ENCODE data around the gene TNFRSF1B. TPM values are rescaled to one million over a fixed set of nuclear protein-coding genes. Genes with fewer than 3 reads are reported as not detected.

Gene TNFRSF1B
- total RNA-seq, 1 donor from 2014 or later = 98.6 TPM

GRCh38 chr1:12194666-12195216, 27.9 kb downstream of the TNFRSF1B start:
- DNase-seq (no peak), ATAC-seq (ENCODE audit: low read depth) (no peak)
- peaks cover 67% of the 10 kb centered on the region for H3K36me3 Mint-ChIP-seq (ENCODE audit: low read depth)

GRCh38 chr1:12195416-12195815, 28.6 kb downstream of the TNFRSF1B start:
- no peaks in the 10 kb centered on the region for H3K27me3 Mint-ChIP-seq
- CTCF ChIA-PET = interaction anchor here (1.6 to 7.5 kb wide), 2 partner anchors 12 to 71 kb away, joined by 7 to 116 read pairs; no protein-coding TSS in a partner anchor
- intact Hi-C loops (cut with micrococcal nuclease) = no loop called here
- POLR2A ChIA-PET = interaction anchor here (1.8 kb wide), 1 partner anchor 287 kb away, joined by 6 read pairs; no protein-coding TSS in a partner anchor
- peak overlapping the region; percentile 20 for H3K27ac Mint-ChIP-seq
- no peaks in the 10 kb centered on the region for H3K9me3 Mint-ChIP-seq
- no peak for TF ChIP-seq CTCF (IDR thresholded peaks at IDR 0.05)
- no peak for DNase-seq
- no peak overlapping the region for H3K4me3 Mint-ChIP-seq
- peaks cover 58% of the 10 kb centered on the region for H3K4me1 Mint-ChIP-seq
- no peak for ATAC-seq (ENCODE audit: low read depth)
- peaks cover 70% of the 10 kb centered on the region for H3K36me3 Mint-ChIP-seq (ENCODE audit: low read depth)

More at GRCh38 chr1:12194666-12195216, 27.9 kb downstream of the TNFRSF1B start:
- no peak overlapping the region for H3K4me3 Mint-ChIP-seq
- H3K27ac Mint-ChIP-seq = peak overlapping the region; percentile 41
- H3K27me3 Mint-ChIP-seq = no peaks in the 10 kb centered on the region
- no peak for TF ChIP-seq CTCF (IDR thresholded peaks at IDR 0.05)
- intact Hi-C loops (cut with micrococcal nuclease) = no loop called here
- peaks cover 52% of the 10 kb centered on the region for H3K4me1 Mint-ChIP-seq
- ChIA-PET POLR2A (no interaction called here), CTCF (interaction anchor here (1.3 to 7.5 kb wide), 2 partner anchors 70 kb away, joined by 5 to 116 read pairs; no protein-coding TSS in a partner anchor)
- H3K9me3 Mint-ChIP-seq = no peaks in the 10 kb centered on the region

- intact Hi-C loops (cut with micrococcal nuclease) = no loop called here
- Mint-ChIP-seq H3K27me3 (no peaks in the 10 kb centered on the region), H3K4me1 (peaks cover 65% of the 10 kb centered on the region), H3K36me3 (ENCODE audit: low read depth) (peaks cover 63% of the 10 kb centered on the region), H3K4me3 (no peak overlapping the region), H3K9me3 (no peaks in the 10 kb centered on the region), H3K27ac (peak overlapping the region; percentile 30)
- ATAC-seq (ENCODE audit: low read depth) = peak; percentile 29
- ChIA-PET POLR2A (interaction anchor here (0.6 to 2.9 kb wide), 4 partner anchors 8 to 288 kb away, joined by 3 to 16 read pairs (median 4); no protein-coding TSS in a partner anchor), CTCF (interaction anchor here (0.8 to 7.5 kb wide), 9 partner anchors 13 to 77 kb away, joined by 3 to 116 read pairs (median 5); no protein-coding TSS in a partner anchor)
- DNase-seq = no peak
- no peak for TF ChIP-seq CTCF (IDR thresholded peaks at IDR 0.05)
Measured at GRCh38 chr1:12196641-12197482, 30.1 kb downstream of the TNFRSF1B start.

GRCh38 chr1:12197483-12197880, 30.7 kb downstream of the TNFRSF1B start:
- H3K27ac Mint-ChIP-seq = peak overlapping the region; percentile 30
- ATAC-seq (ENCODE audit: low read depth) (no peak), DNase-seq (no peak)
- peaks cover 71% of the 10 kb centered on the region for H3K4me1 Mint-ChIP-seq
- no peaks in the 10 kb centered on the region for H3K9me3 Mint-ChIP-seq
- TF ChIP-seq CTCF (IDR thresholded peaks at IDR 0.05) = no peak
- peaks cover 61% of the 10 kb centered on the region for H3K36me3 Mint-ChIP-seq (ENCODE audit: low read depth)
- H3K4me3 Mint-ChIP-seq = no peak overlapping the region
- POLR2A ChIA-PET = interaction anchor here (0.8 to 2.9 kb wide), 9 partner anchors 21 to 289 kb away, joined by 3 to 16 read pairs (median 6); no protein-coding TSS in a partner anchor
- intact Hi-C loops (cut with micrococcal nuclease) = no loop called here
- CTCF ChIA-PET = interaction anchor here (0.9 to 7.5 kb wide), 4 partner anchors 13 to 78 kb away, joined by 3 to 116 read pairs (median 10); no protein-coding TSS in a partner anchor
- no peaks in the 10 kb centered on the region for H3K27me3 Mint-ChIP-seq
